Mucosa of rectum (tissue), 2 donors: ENCODE results near the gene KRTAP29-1.
"Not testable (repeated sequence)": the region's sequence is repeated elsewhere in the genome, so short reads cannot be mapped to it uniquely, and the experiment has no call there.

Source experiments
- H3K27ac ChIP-seq, 2 donors: one replicate each; pipeline ENCODE4 v1.7.0; 2013; ENCODE audit warnings: inconsistent platforms in 2 of 2, low read depth in 2 of 2, low read length in 2 of 2
- H3K27me3 ChIP-seq, 2 donors: one replicate each; pipeline ENCODE4 v1.7.0; 2013; ENCODE audit warnings: low read length in 2 of 2; ENCODE audit not compliant: control insufficient read depth in 2 of 2, insufficient read depth in 2 of 2
- H3K36me3 ChIP-seq, 2 donors: one replicate each; pipeline ENCODE4 v1.7.0; 2013; ENCODE audit warnings: low read length in 2 of 2; ENCODE audit not compliant: control insufficient read depth in 2 of 2, insufficient read depth in 2 of 2
- H3K4me1 ChIP-seq, 2 donors: one replicate each; pipeline ENCODE4 v1.7.0; 2013; ENCODE audit warnings: low read length in 2 of 2, mild to moderate bottlenecking in 1 of 2; ENCODE audit not compliant: control insufficient read depth in 2 of 2, insufficient read depth in 2 of 2
- H3K4me3 ChIP-seq, 2 donors: one replicate each; pipeline ENCODE4 v1.7.0; 2013; ENCODE audit warnings: low read length in 2 of 2
- H3K9ac ChIP-seq, 2 donors: one replicate each; pipeline ENCODE4 v1.7.0; 2013; ENCODE audit warnings: low read length in 2 of 2, low read depth in 1 of 2, mild to moderate bottlenecking in 1 of 2
- H3K9me3 ChIP-seq, 2 donors: one replicate each; pipeline ENCODE4 v1.7.0; 2013; ENCODE audit warnings: low read length in 2 of 2; ENCODE audit not compliant: control insufficient read depth in 2 of 2
- donor health status: healthy.
- donor health status: Normal muscosa, but diverticular disease.

The KRTAP29-1 gene

GRCh38 chr17:41298458-41299135 is 4.1 kb downstream of the KRTAP29-1 start:
- Histone ChIP-seq H3K4me1 (no peaks in the 10 kb centered on the region), H3K9ac (no peak overlapping the region), H3K36me3 (no peaks in the 10 kb centered on the region), H3K27ac (no peak overlapping the region), H3K27me3 (peaks cover 0 to 2% of the 10 kb centered on the region in 2 donors), H3K4me3 (no peak overlapping the region), H3K9me3 (no peaks in the 10 kb centered on the region)

GRCh38 chr17:41296846-41297245 is 5.8 kb downstream of the KRTAP29-1 start:
- H3K4me1 ChIP-seq, result no peaks in the 10 kb centered on the region
- H3K9me3 ChIP-seq, result no peaks in the 10 kb centered on the region
- no peaks in the 10 kb centered on the region for H3K36me3 ChIP-seq
- H3K27me3 ChIP-seq, result peaks cover 0 to 2% of the 10 kb centered on the region in 2 donors
- H3K9ac ChIP-seq, result no peak overlapping the region
- no peak overlapping the region for H3K27ac ChIP-seq
- H3K4me3 ChIP-seq, result no peak overlapping the region

DNA sequence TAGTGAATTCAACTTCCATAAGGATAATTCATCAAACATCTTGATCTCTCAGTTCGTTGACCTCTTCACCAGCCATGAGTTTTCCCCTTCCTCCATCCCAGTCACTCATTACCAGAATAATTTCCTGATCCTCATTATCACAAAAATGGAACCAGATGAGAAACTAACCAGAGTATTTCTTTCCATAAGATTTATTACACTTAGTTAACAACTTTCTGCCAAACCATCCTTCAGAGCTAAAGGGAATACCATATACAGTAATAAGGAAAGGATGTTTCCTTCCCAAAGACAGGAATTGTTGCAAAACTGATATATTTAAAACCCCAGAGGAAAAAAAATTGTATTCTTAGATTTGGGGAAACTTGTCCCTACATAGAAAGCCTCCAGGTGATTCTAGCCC is 8.6 kb downstream of the KRTAP29-1 start:
- H3K4me1 ChIP-seq, result no peaks in the 10 kb centered on the region
- H3K9ac ChIP-seq, result no peak overlapping the region
- no peaks in the 10 kb centered on the region for H3K9me3 ChIP-seq
- H3K4me3 ChIP-seq, result no peak overlapping the region
- no peaks in the 10 kb centered on the region for H3K36me3 ChIP-seq
- no peak overlapping the region for H3K27ac ChIP-seq
- peaks cover 0 to 6% of the 10 kb centered on the region in 2 donors for H3K27me3 ChIP-seq

GRCh38 chr17:41287050-41287449 is 15.6 kb downstream of the KRTAP29-1 start:
- Histone ChIP-seq H3K9me3 (no peaks in the 10 kb centered on the region), H3K9ac (no peak overlapping the region), H3K27ac (no peak overlapping the region), H3K27me3 (peaks cover 0 to 6% of the 10 kb centered on the region in 2 donors), H3K4me3 (no peak overlapping the region), H3K4me1 (no peaks in the 10 kb centered on the region), H3K36me3 (no peaks in the 10 kb centered on the region)

- H3K4me3 ChIP-seq, result no peak overlapping the region
- no peaks in the 10 kb centered on the region for H3K36me3 ChIP-seq
- H3K4me1 ChIP-seq, result no peaks in the 10 kb centered on the region
These were observed 18.1 kb downstream of the KRTAP29-1 start for GRCh38 chr17:41284546-41284945.

GRCh38 chr17:41284043-41284442 is 18.6 kb downstream of the KRTAP29-1 start:
- peaks cover 0 to 2% of the 10 kb centered on the region in 2 donors for H3K27me3 ChIP-seq
- H3K4me3 ChIP-seq, result no peak overlapping the region
- no peaks in the 10 kb centered on the region for H3K9me3 ChIP-seq
- H3K4me1 ChIP-seq, result no peaks in the 10 kb centered on the region
- H3K9ac ChIP-seq, result no peak overlapping the region
- no peak overlapping the region for H3K27ac ChIP-seq
- no peaks in the 10 kb centered on the region for H3K36me3 ChIP-seq

More at GRCh38 chr17:41284546-41284945, 18.1 kb downstream of the KRTAP29-1 start:
- Histone ChIP-seq H3K27ac (no peak overlapping the region), H3K27me3 (peaks cover 0 to 2% of the 10 kb centered on the region in 2 donors), H3K9me3 (no peaks in the 10 kb centered on the region), H3K9ac (no peak overlapping the region)

DNA sequence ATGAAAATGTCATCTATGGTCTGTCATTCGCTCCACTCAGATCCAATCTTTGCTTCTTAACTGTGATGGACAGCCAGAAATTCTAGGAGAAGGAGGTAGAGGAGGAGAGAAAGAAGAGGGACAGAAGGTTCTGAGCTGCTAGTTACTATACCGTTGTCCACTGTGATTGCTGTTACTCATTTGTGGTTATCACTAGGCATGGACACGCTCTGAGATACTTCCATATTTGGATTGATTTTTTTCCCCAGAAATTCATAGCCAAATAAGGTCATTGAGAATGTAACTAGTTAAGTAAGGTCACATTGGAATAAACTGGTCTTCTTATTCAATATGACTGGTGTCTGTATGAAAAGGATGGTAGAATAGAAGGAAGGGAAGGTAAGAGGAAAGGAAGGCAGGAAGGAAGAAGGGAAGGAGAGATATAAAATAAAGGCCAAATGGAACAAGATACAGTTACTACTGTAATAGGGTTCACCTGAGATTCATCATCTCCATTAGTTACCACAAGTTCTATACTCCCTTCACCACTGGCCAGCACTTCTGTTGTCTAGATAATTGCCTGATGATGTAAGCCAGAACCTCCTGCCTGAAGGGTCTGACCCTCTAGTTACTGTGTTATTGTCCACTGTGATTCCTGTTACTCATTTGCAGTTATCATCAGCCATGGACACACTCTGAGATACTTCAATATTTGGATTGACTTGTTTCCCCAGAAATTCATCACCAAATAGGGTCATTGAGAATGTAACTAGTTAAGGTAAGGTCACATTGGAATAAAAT is 24.3 kb downstream of the KRTAP29-1 start:
- Histone ChIP-seq H3K27ac (no peak overlapping the region), H3K27me3 (peaks cover 0 to 5% of the 10 kb centered on the region in 2 donors), H3K9me3 (no peaks in the 10 kb centered on the region), H3K36me3 (no peaks in the 10 kb centered on the region), H3K4me1 (no peaks in the 10 kb centered on the region), H3K9ac (no peak overlapping the region), H3K4me3 (no peak overlapping the region)

DNA sequence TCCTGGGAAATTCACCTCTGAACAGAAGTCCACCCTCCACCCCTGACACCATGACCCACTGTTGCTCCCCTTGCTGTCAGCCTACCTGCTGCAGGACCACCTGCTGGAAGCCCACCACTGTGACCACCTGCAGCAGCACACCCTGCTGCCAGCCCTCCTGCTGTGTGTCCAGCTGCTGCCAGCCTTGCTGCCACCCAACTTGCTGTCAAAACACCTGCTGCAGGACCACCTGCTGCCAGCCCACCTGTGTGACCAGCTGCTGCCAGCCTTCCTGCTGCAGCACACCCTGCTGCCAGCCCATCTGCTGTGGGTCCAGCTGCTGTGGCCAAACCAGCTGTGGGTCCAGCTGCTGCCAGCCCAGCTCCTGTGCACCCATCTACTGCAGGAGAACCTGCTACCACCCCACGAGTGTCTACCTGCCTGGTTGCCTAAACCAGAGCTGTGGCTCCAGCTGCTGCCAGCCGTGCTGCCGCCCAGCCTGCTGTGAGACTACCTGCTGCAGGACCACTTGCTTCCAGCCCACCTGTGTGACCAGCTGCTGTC is 26.9 kb downstream of the KRTAP29-1 start, which contains the start of gene KRTAP9-7:
KRTAP9-7 (plus strand) TSS at position 51 of the 543 bp plus-strand sequence; CDS start at position 51, 0 bp downstream.
- not testable (repeated sequence) for H3K27me3 ChIP-seq, H3K9me3 ChIP-seq, H3K9ac ChIP-seq, H3K4me1 ChIP-seq, H3K27ac ChIP-seq, H3K36me3 ChIP-seq, H3K4me3 ChIP-seq

DNA sequence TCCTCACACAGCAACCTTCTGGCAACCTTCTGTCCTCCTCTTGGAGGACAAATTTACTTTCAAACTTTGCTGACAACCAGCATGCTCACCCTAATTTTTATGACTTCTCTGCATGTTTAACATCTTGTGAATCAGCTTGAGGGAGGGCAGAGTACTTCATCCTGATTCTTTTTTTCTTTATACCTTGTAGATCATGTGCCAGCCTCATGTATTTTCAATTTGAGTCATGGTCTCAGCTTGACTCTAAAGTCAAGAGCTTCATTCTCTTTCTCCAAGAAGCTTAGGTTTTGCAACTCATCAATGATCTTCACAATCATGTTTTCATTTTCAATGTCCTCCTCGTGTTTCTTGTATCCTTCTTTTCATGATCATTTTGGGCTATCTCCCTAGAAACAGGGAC is 30.8 kb downstream of the KRTAP29-1 start:
- Histone ChIP-seq H3K9me3 (no peaks in the 10 kb centered on the region), H3K27me3 (peaks cover 0 to 5% of the 10 kb centered on the region in 2 donors), H3K27ac (no peak overlapping the region), H3K9ac (no peak overlapping the region), H3K36me3 (no peaks in the 10 kb centered on the region), H3K4me3 (no peak overlapping the region), H3K4me1 (no peaks in the 10 kb centered on the region)

- not testable (repeated sequence) for H3K9me3 ChIP-seq, H3K27ac ChIP-seq, H3K36me3 ChIP-seq, H3K4me1 ChIP-seq, H3K27me3 ChIP-seq, H3K9ac ChIP-seq, H3K4me3 ChIP-seq
These were observed 31.3 kb downstream of the KRTAP29-1 start for GRCh38 chr17:41271323-41271722.
